Bone marrow (tissue), 2 donors: ENCODE results near the gene MAP2K3.
"Not testable (repeated sequence)": the region's sequence is repeated elsewhere in the genome, so short reads cannot be mapped to it uniquely, and the experiment has no call there.

Experiments used
- DNase-seq, 2 donors: peaks; one replicate each; lab custom pipeline; 2025; lab: John Stamatoyannopoulos, UW

The MAP2K3 gene

GRCh38 chr17:21328778-21329177 is 44.3 kb downstream of the MAP2K3 start:
- not testable (repeated sequence) for DNase-seq

- no peak for DNase-seq
Observed at GRCh38 chr17:21330436-21331160, 46.1 kb downstream of the MAP2K3 start.

- not testable (repeated sequence) for DNase-seq
Observed at GRCh38 chr17:21336541-21337294, 52.2 kb downstream of the MAP2K3 start.

DNA sequence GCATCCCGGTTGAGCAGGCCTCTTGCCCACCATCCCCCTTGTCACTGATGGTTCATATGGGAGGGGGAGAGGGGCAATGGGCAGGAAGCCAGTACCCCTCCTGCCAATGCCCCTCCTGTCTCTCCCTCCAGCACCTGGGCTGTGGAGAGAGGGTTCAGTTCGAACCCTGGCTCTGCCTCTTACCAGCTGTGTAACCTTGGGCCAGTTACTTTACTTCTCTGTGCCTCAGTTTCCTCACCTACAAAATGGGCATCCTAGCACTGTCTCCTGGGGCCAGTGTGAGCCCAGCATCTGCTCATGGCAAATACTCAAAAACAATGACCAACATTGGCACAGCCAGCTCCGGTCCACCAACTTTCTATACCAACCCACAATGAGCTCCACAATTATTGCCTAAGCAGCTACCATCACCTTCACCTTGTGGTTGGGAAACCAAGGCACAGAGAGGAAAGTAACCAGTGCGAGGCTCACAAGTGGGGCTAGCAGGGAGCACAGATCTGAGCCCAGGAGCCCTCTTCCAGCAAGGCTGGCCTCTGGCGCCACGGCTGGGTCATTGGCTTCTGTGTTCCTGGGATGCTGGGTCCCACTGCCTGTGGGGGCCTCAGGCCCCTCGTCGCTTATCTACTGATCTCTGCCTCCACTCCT is 53.6 kb downstream of the MAP2K3 start:
- DNase-seq = not testable (repeated sequence)

GRCh38 chr17:21339011-21339410 is 54.5 kb downstream of the MAP2K3 start:
- DNase-seq = no peak

DNA sequence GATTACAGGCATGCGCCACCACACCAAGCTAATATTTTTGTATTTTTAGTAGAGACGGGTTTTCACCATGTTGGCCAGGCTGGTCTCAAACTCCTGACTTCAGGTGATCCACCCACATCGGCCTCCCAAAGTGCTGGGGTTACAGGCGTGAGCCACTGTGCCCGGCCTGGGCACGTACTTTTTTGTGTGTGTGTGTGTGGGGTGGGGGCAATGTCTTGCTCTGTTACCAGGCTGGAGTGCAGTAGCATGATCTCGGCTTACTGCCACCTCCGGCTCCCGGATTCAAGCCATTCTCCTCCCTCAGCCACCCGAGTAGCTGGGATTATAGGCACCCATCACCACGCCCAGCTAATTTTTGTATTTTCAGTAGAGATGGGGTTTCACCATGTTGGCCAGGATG is 55.1 kb downstream of the MAP2K3 start:
- DNase-seq = not testable (repeated sequence)

DNA sequence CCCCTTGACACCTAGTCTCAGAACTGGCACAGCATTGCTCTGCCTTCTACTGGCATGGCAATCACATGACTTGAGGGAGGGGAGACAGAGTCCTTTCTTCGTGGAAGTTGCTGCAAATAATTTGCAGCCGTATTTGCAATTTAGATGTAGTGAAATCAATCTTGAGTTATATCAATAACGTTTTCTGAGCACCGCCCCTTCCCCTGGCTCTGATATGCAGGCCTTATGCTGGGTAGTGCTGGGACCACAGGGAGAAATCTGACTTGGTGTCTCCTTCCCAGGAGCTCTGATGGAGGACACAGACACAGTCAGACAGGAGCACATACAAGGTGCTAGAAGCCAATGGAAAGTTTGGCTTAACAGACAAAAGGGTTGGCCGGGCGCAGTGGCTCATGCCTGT is 55.9 kb downstream of the MAP2K3 start:
- DNase-seq = not testable (repeated sequence)

DNA sequence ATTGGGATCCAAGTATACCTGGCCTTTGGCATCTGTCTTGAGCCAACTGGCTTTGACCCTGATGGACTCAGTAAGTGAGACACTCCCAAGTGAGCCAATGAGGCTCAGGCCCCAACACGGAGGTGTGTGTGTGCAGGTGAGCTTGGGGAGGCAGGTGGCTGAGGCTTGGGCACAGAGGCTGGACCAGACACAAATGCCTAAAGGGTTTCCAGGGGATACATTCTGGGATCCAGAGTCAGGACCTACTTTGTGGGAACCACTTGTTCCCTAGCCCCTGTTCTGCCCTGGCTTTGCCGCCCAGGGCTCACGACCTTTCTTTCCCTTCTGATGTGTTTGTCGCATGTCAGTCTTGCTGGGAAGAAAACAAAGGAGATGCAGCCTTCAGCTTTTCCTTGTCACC is 56.8 kb downstream of the MAP2K3 start:
- not testable (repeated sequence) for DNase-seq

DNA sequence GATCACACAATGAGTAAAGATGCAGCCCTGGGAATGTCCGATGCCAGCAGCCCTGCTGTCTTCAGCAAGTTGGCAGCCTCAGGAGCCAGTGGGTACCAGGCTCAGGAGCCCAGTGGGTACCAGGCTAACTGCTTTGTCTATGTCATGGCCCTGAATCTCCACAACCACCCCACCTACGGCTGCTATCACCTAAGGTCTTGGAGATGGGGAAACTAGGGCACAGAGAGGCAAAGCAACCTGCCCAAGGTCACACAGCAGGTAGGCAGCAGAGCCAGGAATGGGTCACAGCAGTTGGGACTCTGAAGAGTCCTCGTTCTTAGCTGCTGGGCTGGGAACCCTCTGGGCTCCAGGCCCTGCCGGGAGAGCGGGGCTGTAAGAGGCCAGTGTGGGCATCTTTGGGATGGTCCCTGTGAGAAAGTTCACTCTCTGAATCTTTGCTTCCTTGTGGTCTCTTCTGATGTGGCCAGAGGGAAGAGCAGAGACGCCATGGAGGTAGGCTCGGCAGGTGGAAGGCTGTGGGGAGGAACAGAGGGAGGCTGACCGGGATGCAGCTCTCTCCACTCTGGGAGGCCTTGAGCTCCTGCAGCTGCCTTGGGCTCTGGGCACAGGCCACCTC is 57.5 kb downstream of the MAP2K3 start:
- DNase-seq = not testable (repeated sequence)

- not testable (repeated sequence) for DNase-seq
Observed at GRCh38 chr17:21343061-21343949, 58.8 kb downstream of the MAP2K3 start.

DNA sequence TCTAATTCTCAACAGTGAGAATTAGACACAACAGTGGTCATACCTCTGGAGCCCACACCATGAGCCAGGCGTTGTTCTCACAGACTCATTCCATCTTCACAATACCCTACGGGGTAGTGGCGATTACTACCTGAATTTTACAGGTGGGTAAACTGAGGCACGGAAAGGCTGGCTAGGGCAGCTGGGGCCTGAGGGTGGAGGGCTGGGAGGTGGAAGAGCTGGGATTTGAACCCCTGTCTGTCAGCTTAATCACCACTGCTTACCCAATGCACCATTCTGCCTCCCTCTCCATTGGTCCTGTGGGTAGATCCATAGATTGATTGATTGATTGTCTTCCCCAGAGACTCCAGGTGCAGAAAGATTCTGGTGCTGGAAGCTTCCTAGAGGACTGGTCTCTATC is 60.3 kb downstream of the MAP2K3 start:
- not testable (repeated sequence) for DNase-seq

- no peak for DNase-seq
Observed at GRCh38 chr17:21345236-21345635, 60.7 kb downstream of the MAP2K3 start.

- DNase-seq = not testable (repeated sequence)
Observed at GRCh38 chr17:21346107-21346506, 61.6 kb downstream of the MAP2K3 start.

GRCh38 chr17:21346651-21347250 is 62.2 kb downstream of the MAP2K3 start:
- DNase-seq = not testable (repeated sequence)

DNA sequence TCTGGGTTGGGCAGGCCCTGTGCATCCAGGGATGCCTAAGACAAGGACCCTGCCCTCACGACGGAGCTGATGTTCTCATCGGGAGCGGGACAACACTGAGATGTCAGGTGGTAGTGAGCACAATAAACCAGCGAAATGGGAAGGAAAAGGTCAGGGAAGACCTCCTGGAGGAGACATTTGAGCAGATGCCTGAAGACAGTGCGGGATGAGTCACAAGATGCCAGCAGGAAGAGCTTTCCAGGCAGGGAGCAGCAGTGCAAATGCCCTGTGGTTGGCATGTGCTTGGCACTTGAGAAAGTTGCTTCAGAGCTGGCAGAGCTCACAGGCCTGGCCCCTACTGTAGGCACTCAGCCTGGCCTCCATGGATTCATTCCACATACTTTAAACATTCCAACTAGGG is 63.1 kb downstream of the MAP2K3 start:
- DNase-seq = not testable (repeated sequence)

DNA sequence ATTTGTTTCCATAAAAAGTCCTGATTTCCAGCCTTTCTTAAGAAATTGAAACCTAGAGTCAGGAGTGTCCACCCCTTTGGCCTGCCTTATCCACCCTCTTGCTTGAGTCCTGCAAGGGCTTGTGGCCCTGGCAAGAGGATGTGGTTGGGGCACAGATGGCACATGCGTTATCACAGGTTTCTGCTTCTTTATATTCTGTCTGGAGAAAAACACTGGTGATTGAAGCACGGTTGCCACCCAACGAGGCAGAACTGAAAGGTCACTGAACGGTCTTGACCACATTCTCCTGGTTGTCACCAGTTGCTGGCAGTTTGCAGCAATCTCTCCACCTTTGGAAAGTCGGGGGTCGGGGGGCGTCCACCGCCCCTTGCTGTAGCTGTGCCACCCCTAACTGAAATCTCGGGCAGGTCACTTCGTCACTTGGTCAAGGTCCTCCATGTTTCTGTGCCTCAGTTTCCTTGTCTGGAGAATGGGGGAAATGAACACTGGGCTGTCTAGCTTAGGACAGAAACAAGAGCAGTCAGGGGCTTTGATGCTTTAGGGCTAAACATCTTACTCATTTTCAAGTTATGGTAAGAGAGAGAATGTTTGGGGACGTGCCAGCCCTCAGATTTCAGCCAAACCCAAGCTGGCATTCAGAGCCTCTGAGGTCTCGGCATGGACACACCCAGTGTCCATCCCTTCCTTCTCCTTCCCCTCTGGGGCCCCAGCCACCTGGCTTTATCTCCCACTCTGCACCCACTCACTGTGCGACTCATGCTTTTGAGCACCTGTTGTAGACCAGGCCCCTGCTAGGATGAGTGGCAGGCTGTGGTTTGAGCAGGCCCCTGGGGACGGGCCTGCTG is 63.8 kb downstream of the MAP2K3 start:
- not testable (repeated sequence) for DNase-seq

DNA sequence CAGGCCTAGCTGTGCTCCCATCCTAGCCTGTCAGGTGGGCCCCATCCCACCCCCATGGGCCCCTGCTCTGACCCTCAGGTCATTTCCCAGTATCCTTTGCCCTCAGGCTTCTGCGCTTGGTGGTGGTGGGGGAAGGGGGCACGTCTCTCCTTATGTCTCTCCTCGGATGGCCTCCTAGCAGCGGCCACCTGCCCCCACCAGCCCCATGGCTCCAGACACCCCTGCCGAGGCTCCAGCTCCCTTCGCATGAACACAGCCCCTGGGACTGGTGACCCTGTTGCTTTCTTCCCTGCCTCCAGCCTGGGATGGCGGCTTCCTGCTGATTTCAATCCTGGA is 64.4 kb downstream of the MAP2K3 start:
- not testable (repeated sequence) for DNase-seq

DNA sequence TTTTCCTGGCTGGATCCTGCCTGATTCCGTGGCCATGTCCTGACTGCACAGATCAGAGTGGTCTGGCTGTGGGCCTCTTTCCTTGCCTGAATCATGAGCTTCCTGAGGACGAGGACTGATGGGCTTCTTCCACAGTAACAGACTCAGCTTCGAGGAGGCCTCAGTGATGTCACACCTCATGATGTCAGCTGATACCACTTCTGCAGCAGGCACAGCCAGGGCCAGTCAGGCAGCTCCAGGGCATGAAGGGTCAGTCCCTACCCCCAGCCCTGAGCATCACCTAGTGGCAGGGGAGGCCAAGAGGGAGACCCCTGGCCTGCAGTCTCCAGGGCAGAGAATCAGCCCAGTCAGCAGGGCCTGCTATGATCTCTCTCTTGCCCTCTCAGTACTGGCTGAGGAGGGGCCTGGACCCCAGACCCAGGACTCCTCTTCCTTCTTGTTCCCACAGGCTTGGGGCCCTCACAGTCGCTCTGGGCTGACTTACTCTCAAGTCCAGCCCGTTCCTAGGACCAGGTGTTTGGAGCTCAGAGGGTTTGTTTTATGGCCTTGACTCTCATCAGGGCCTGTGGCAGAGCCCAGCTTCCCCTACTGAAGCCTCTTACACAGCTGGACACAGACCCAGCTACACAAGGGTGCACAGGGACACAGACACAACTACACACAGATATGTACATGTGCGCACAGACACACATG is 65.0 kb downstream of the MAP2K3 start:
- not testable (repeated sequence) for DNase-seq

GRCh38 chr17:21350495-21350894 is 66.0 kb downstream of the MAP2K3 start:
- not testable (repeated sequence) for DNase-seq
